ENCODE results near the gene FRK.
"Not testable (repeated sequence)": the region's sequence is repeated elsewhere in the genome, so short reads cannot be mapped to it uniquely, and the experiment has no call there.

Gene FRK

GRCh38 chr6:116073765-116074440 is 13.2 kb upstream of the FRK start:
- FAIRE-seq = no peak

GRCh38 chr6:116072368-116072767 is 11.7 kb upstream of the FRK start:
- no peak for FAIRE-seq

GRCh38 chr6:116070616-116071389 is 10.1 kb upstream of the FRK start:
- FAIRE-seq = no peak

- no peak for FAIRE-seq
These were observed 9.4 kb upstream of the FRK start for GRCh38 chr6:116070101-116070500.

GRCh38 chr6:116066789-116067188 is 6.1 kb upstream of the FRK start:
- no peak for FAIRE-seq

- FAIRE-seq = no peak
These were observed 4.0 kb upstream of the FRK start for GRCh38 chr6:116064666-116065065.

- FAIRE-seq = no peak
These were observed 1.8 kb upstream of the FRK start for GRCh38 chr6:116062496-116062895.

GRCh38 chr6:116059713-116060571 is 749 bp downstream of the FRK start:
- FAIRE-seq = no peak

GRCh38 chr6:116057766-116058165 is 2.9 kb downstream of the FRK start:
- FAIRE-seq = no peak

- FAIRE-seq = no peak
These were observed 5.2 kb downstream of the FRK start for GRCh38 chr6:116055513-116055912.

- no peak for FAIRE-seq
These were observed 9.4 kb downstream of the FRK start for GRCh38 chr6:116051244-116051643.

GRCh38 chr6:116050737-116051136 is 10.0 kb downstream of the FRK start:
- FAIRE-seq = no peak

GRCh38 chr6:116049321-116049720 is 11.4 kb downstream of the FRK start:
- no peak for FAIRE-seq

- FAIRE-seq = no peak
These were observed 13.3 kb downstream of the FRK start for GRCh38 chr6:116047173-116047933.

- FAIRE-seq = no peak
These were observed 14.0 kb downstream of the FRK start for GRCh38 chr6:116046737-116047136.

- not testable (repeated sequence) for FAIRE-seq
These were observed 14.4 kb downstream of the FRK start for GRCh38 chr6:116046272-116046671.

- no peak for FAIRE-seq
These were observed 18.8 kb downstream of the FRK start for GRCh38 chr6:116041934-116042333.

GRCh38 chr6:116040993-116041392 is 19.7 kb downstream of the FRK start:
- FAIRE-seq = no peak

- no peak for FAIRE-seq
These were observed 23.8 kb downstream of the FRK start for GRCh38 chr6:116036885-116037284.

- FAIRE-seq = no peak
These were observed 24.5 kb downstream of the FRK start for GRCh38 chr6:116036075-116036773.

GRCh38 chr6:116035616-116036015 is 25.1 kb downstream of the FRK start:
- no peak for FAIRE-seq

- FAIRE-seq = no peak
These were observed 26.4 kb downstream of the FRK start for GRCh38 chr6:116034327-116034726.

Measured in endometrium (tissue), 2 donors.